Fibroblast of mammary gland (primary cell): Measurements from ENCODE around the gene MRNIP.

ENCODE experiments used
- DNase-seq: peaks from one replicate; pipeline ENCODE4 v3.0.0-alpha.2; 2010; ENCODE audit warnings: low read depth
- H3K4me3 ChIP-seq: 2 replicates; pipeline ENCODE4 v1.5.1; 2011; ENCODE audit warnings: low read depth, mild to moderate bottlenecking, low read length, moderate library complexity; ENCODE audit not compliant: control insufficient read depth
- TF ChIP-seq, protein P1 (sequence below): conservative IDR thresholded peaks from 2 replicates; pipeline ENCODE4 v1.5.1; 2011; ENCODE audit warnings: low read depth, low read length, inconsistent platforms; ENCODE audit not compliant: control insufficient read depth, insufficient read depth

Gene MRNIP

DNA sequence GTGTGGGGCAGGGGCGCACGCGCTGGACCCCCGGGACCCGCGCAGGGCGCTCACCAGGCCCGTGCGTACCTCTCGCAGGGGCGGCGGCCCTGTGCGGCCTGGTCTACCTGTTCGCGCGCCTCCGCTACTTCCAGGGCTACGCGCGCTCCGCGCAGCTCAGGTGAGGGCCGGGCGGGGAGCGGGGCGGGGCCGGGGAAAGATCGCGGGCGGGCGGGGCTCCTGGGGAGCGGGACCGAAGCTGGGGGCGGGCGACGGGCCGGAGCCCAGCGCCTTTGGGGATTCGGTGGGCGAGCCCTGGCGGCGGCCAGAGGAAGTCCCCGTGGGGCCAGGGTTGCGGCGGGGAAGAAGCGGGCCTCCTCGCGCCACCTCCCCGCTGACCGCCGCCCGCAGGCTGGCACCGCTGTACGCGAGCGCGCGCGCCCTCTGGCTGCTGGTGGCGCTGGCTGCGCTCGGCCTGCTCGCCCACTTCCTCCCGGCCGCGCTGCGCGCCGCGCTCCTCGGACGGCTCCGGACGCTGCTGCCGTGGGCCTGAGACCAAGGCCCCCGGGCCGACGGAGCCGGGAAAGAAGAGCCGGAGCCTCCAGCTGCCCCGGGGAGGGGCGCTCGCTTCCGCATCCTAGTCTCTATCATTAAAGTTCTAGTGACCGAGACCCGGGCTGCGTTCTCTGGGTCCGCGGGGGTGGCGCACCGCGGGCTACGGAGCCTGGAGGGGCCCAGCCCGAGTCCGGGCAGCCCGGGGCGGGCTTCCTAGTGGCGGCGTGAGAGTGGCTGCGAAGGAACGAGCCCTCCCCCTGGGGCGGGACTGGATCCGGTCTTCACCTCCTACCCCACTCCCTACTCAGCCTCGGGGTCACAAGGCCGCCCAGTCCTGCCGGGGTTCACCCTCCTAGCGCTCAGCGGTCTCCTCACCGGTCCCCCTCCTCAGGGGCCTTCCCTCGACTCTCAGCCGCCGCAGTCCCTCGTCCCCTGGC, 62.5 kb downstream of the MRNIP start:
- peak overlapping the region; percentile 41 for H3K4me3 ChIP-seq
- TF ChIP-seq, protein P1, sequence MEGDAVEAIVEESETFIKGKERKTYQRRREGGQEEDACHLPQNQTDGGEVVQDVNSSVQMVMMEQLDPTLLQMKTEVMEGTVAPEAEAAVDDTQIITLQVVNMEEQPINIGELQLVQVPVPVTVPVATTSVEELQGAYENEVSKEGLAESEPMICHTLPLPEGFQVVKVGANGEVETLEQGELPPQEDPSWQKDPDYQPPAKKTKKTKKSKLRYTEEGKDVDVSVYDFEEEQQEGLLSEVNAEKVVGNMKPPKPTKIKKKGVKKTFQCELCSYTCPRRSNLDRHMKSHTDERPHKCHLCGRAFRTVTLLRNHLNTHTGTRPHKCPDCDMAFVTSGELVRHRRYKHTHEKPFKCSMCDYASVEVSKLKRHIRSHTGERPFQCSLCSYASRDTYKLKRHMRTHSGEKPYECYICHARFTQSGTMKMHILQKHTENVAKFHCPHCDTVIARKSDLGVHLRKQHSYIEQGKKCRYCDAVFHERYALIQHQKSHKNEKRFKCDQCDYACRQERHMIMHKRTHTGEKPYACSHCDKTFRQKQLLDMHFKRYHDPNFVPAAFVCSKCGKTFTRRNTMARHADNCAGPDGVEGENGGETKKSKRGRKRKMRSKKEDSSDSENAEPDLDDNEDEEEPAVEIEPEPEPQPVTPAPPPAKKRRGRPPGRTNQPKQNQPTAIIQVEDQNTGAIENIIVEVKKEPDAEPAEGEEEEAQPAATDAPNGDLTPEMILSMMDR = no peak
- DNase-seq = peak; percentile 74

DNA sequence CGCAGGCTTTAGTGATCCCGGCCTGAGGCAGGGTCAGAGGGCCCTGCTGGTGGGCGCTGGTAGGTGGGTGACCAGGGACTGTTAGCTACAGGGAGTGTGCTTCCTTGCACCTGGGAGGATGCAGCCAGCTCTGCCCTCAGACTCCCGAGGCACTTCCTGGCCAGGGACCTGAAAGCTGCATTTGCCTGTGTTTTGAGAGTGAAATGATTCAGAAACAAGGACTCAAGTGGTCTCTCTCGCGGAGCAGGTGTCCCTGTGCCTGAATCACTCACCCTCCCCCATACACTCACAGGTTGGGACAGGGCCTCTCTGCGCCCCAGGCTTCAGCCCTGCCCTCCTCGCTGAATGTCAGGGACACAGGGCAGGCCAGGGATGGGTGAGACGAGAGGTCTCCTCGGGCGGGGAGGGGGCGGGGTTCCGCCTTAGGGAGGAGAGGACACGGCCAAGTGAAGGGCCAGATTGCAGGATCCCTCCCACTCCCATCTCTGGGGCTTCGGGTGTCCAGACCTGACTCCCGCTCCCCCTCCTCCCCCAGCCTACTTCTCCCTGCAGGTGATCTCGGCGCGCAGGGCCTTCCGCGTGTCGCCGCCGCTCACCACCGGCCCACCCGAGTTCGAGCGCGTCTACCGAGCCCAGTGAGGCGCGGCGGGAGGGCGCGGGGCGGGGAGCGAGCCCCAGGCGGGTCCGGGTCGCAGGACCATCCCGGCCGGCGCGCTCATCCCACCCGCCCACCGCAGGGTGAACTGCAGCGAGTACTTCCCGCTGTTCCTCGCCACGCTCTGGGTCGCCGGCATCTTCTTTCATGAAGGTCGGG, 63.4 kb downstream of the MRNIP start:
- H3K4me3 ChIP-seq = peak overlapping the region; percentile 29
- TF ChIP-seq, protein P1 = no peak
- DNase-seq = no peak

DNA sequence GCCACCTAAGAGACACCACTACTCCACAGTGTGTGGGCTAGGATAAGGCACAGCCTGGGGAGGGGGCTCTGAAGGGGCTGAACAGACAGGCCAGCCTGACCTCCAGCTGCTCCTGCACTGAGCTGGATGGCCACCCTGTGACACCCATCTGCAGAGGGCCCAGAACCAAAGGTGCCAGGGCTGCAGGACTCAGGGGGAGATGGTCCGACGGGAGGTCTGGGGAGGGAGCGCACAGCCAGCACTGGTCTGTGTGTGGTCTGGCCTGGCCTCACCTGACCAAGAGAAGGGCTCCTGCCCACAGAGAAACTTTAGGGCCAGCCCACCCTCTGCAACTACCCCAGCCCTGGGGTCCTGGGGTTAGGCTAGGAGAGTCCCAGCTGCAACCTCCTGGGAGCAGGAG, 64.0 kb downstream of the MRNIP start:
- DNase-seq = no peak
- H3K4me3 ChIP-seq = no peak overlapping the region
- TF ChIP-seq, protein P1 = no peak

DNA sequence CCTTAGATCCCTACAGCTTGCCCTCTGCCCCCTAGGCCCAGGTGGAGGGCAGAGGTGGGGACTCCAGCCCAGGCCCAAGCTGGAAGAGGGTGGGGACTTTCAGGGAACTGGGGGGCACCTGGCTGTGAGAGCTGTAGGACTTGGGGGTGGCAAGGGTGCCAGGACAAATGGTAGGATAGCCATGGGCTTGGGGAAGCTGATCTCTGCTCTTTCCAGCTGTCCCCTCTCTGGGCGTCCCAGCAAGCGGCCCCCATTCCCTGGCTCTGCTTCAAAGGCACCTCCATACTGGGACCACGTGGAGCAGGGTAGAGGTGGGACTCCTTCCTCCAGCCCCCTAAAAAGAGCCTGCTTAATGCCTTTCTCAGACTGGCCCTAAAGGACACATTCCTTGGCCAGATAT, 64.4 kb downstream of the MRNIP start:
- DNase-seq = no peak
- H3K4me3 ChIP-seq = no peak overlapping the region

DNA sequence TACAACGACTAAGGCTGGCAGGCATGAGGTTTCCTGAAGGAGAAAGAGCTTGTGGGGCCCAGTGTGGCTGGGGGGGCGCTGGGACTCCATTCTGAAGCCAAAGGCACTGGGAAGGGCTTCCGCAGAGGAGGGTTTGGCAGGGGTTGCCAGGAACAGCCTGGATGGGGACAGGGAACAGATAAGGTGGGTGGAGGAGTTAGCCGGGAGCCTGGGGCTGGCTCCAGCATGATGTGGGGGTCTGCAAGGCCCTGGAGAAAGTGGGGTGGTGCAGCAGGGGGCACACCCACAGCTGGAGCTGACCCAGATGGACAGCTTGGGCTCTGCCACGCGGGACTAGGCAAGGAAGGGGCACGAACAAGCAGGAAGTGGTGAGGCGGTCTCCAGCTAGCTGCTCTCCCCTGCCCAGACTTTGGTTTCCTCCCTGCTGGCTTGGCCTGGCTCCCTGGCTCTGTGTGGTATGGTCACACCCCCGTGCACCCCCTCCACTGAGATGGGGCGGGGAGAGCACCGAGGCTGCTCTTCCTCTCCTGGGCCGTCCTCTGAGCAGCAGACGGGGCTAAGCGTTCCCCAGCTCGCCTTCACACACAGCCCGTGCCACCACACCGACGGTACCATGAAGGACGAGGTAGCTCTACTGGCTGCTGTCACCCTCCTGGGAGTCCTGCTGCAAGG, 65.0 kb downstream of the MRNIP start, which contains the start of gene LTC4S:
Gene LTC4S, plus strand, starts transcription at position 519 of the 672 bp plus-strand sequence. Its CDS starts 95 bp downstream, at position 614.
- no peak within 1 kb of the TSS for H3K4me3 ChIP-seq
- TF ChIP-seq, protein P1 = no peak
- DNase-seq = peak; percentile 54

More for the DNA sequence above, 64.4 kb downstream of the MRNIP start:
- TF ChIP-seq, protein P1 = no peak
